ENCODE results near the gene CLSTN2. TPM values are rescaled to one million over a fixed set of nuclear protein-coding genes. Genes with fewer than 3 reads are reported as not detected.

Gene CLSTN2
- total RNA-seq, 4 donors from 2014 or later, result 3.7 to 9.5 (median 7.4) TPM

GRCh38 chr3:140167600-140168281, 232.8 kb downstream of the CLSTN2 start:
- 72% methylated on average over 5 of the region's 5 CpGs for WGBS
- no peaks in the 10 kb centered on the region for H3K27me3 ChIP-seq

GRCh38 chr3:140170612-140171011, 235.6 kb downstream of the CLSTN2 start:
- Histone ChIP-seq H3K4me3 (no peak overlapping the region), H3K9me3 (no peaks in the 10 kb centered on the region), H3K27me3 (no peaks in the 10 kb centered on the region), H3K36me3 (no peaks in the 10 kb centered on the region), H3K4me1 (no peaks in the 10 kb centered on the region), H3K27ac (replicated peaks in 1 of 4) (no peak overlapping the region)
- intact Hi-C loops (cut with DNase I), result no loop called here
- no peak for DNase-seq (ENCODE audit: extremely low spot score)
- WGBS, result 75% methylated on average over 1 of the region's 1 CpG
- TF ChIP-seq EP300 (IDR thresholded peaks at IDR 0.05) (no peak), POLR2A (IDR thresholded peaks at IDR 0.05; ENCODE audit: low read depth) (no peak), CTCF (IDR thresholded peaks at IDR 0.05) (no peak), POLR2AphosphoS5 (IDR thresholded peaks at IDR 0.05) (no peak)

More at GRCh38 chr3:140167600-140168281, 232.8 kb downstream of the CLSTN2 start:
- Histone ChIP-seq H3K27ac (replicated peaks in 1 of 4) (no peak overlapping the region), H3K4me1 (no peaks in the 10 kb centered on the region), H3K36me3 (no peaks in the 10 kb centered on the region), H3K9me3 (no peaks in the 10 kb centered on the region), H3K4me3 (no peak overlapping the region)
- TF ChIP-seq POLR2AphosphoS5 (IDR thresholded peaks at IDR 0.05) (no peak), CTCF (IDR thresholded peaks at IDR 0.05) (no peak), EP300 (IDR thresholded peaks at IDR 0.05) (no peak), POLR2A (IDR thresholded peaks at IDR 0.05; ENCODE audit: low read depth) (no peak)
- intact Hi-C loops (cut with DNase I), result no loop called here
- DNase-seq (ENCODE audit: extremely low spot score), result no peak

GRCh38 chr3:140176526-140176925, 241.5 kb downstream of the CLSTN2 start:
- Histone ChIP-seq H3K27ac (replicated peaks in 1 of 4) (no peak overlapping the region), H3K27me3 (no peaks in the 10 kb centered on the region), H3K4me3 (no peak overlapping the region), H3K9me3 (no peaks in the 10 kb centered on the region), H3K36me3 (no peaks in the 10 kb centered on the region), H3K4me1 (no peaks in the 10 kb centered on the region)
- intact Hi-C loops (cut with DNase I), result no loop called here
- 74% methylated on average over 4 of the region's 4 CpGs for WGBS
- DNase-seq (ENCODE audit: extremely low spot score), result no peak
- no peak for TF ChIP-seq CTCF (IDR thresholded peaks at IDR 0.05)
- TF ChIP-seq POLR2AphosphoS5 (IDR thresholded peaks at IDR 0.05), result no peak
- no peak for TF ChIP-seq EP300 (IDR thresholded peaks at IDR 0.05)
- TF ChIP-seq POLR2A (IDR thresholded peaks at IDR 0.05; ENCODE audit: low read depth), result no peak

GRCh38 chr3:140177943-140178342, 243.0 kb downstream of the CLSTN2 start:
- no peak overlapping the region for H3K4me3 ChIP-seq
- no peak for DNase-seq (ENCODE audit: extremely low spot score)
- H3K27me3 ChIP-seq, result no peaks in the 10 kb centered on the region
- no peaks in the 10 kb centered on the region for H3K4me1 ChIP-seq
- no peaks in the 10 kb centered on the region for H3K9me3 ChIP-seq
- no peak overlapping the region for H3K27ac ChIP-seq (replicated peaks in 1 of 4)
- 83% methylated on average over 3 of the region's 3 CpGs for WGBS
- intact Hi-C loops (cut with DNase I), result no loop called here
- no peaks in the 10 kb centered on the region for H3K36me3 ChIP-seq
- TF ChIP-seq POLR2A (IDR thresholded peaks at IDR 0.05; ENCODE audit: low read depth) (no peak), CTCF (IDR thresholded peaks at IDR 0.05) (no peak), POLR2AphosphoS5 (IDR thresholded peaks at IDR 0.05) (no peak), EP300 (IDR thresholded peaks at IDR 0.05) (no peak)

GRCh38 chr3:140178482-140178881, 243.5 kb downstream of the CLSTN2 start:
- H3K36me3 ChIP-seq, result no peaks in the 10 kb centered on the region
- TF ChIP-seq POLR2A (IDR thresholded peaks at IDR 0.05; ENCODE audit: low read depth) (no peak), POLR2AphosphoS5 (IDR thresholded peaks at IDR 0.05) (no peak), EP300 (IDR thresholded peaks at IDR 0.05) (no peak), CTCF (IDR thresholded peaks at IDR 0.05) (no peak)
- no peaks in the 10 kb centered on the region for H3K9me3 ChIP-seq
- H3K4me3 ChIP-seq, result no peak overlapping the region
- no peaks in the 10 kb centered on the region for H3K27me3 ChIP-seq
- no peaks in the 10 kb centered on the region for H3K4me1 ChIP-seq
- no peak overlapping the region for H3K27ac ChIP-seq (replicated peaks in 1 of 4)
- no peak for DNase-seq (ENCODE audit: extremely low spot score)
- 75% methylated on average over 5 of the region's 5 CpGs for WGBS
- intact Hi-C loops (cut with DNase I), result no loop called here

Measured in esophagus muscularis mucosa (tissue), 4 donors.